RWPE2 (cell line): Measurements from ENCODE around the gene ROBO1.

Source experiments
- ATAC-seq: fragments of 200-7000 bp; cut with Tn5 transposase; 3 replicates; pipeline ENCODE4 v1.9.1; 2021; ENCODE audit warnings: low read depth
- DNase-seq: peaks from one replicate; pipeline ENCODE4 v3.0.0-alpha.2; 2020; ENCODE audit warnings: low spot score
- H3K27ac ChIP-seq: fragments of 450-650 bp; 2 replicates; pipeline ENCODE4 v1.5.1; 2017; ENCODE audit warnings: mild to moderate bottlenecking; ENCODE audit not compliant: poor library complexity, severe bottlenecking
- H3K27me3 ChIP-seq: fragments of 250-450 bp; sonication (Bioruptor Pico); 2 replicates; pipeline ENCODE4 v1.5.1; 2021; ENCODE audit warnings: mild to moderate bottlenecking, moderate library complexity; ENCODE audit not compliant: insufficient read depth, poor library complexity, severe bottlenecking
- H3K36me3 ChIP-seq: fragments of 250-450 bp; sonication (Bioruptor Pico); 2 replicates; pipeline ENCODE4 v1.5.1; 2020; ENCODE audit warnings: low read depth, mild to moderate bottlenecking, moderate library complexity
- H3K4me1 ChIP-seq: fragments of 250-450 bp; sonication (Bioruptor Pico); 2 replicates; pipeline ENCODE4 v1.5.1; 2021; ENCODE audit warnings: mild to moderate bottlenecking, moderate library complexity; ENCODE audit not compliant: insufficient read depth, poor library complexity, severe bottlenecking
- H3K4me3 ChIP-seq: fragments of 250-450 bp; sonication (Bioruptor Pico); 2 replicates; pipeline ENCODE4 v1.5.1; 2021; ENCODE audit warnings: mild to moderate bottlenecking, moderate library complexity; ENCODE audit not compliant: severe bottlenecking
- H3K9me3 ChIP-seq: fragments of 250-450 bp; sonication (Bioruptor Pico); 2 replicates; pipeline ENCODE4 v1.5.1; 2021; ENCODE audit warnings: mild to moderate bottlenecking, moderate library complexity; ENCODE audit not compliant: severe bottlenecking
- TF ChIP-seq, protein P1 (sequence below): fragments of 450-650 bp; IDR thresholded peaks from one replicate; pipeline ENCODE4 v1.5.1; 2017; ENCODE audit warnings: mild to moderate bottlenecking, moderate library complexity; ENCODE audit not compliant: poor library complexity, severe bottlenecking

ROBO1 gene

DNA sequence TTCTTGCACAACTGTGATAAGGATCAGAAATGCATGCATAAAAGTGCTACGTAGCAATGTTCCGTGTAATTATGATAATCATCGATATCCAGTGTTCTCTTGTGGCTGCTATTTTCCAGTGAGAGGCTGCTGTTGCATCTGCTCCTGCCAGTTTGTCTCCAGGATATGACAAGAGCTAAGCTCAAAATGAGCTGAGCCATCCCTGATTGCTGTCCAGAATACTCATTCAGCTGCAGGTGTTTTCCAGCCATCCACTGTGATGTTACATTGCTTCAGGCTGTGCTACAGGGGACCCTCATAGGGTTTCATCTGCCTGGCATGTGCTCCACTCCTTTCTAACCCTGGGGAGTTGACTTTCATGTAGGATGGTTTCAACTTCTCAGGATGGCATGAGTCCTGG lies 976.0 kb downstream of the ROBO1 start:
- Histone ChIP-seq H3K27me3 (no peaks in the 10 kb centered on the region), H3K36me3 (no peaks in the 10 kb centered on the region), H3K4me3 (no peak overlapping the region), H3K9me3 (no peaks in the 10 kb centered on the region), H3K4me1 (peaks cover 9% of the 10 kb centered on the region), H3K27ac (no peak overlapping the region)
- TF ChIP-seq, protein P1, sequence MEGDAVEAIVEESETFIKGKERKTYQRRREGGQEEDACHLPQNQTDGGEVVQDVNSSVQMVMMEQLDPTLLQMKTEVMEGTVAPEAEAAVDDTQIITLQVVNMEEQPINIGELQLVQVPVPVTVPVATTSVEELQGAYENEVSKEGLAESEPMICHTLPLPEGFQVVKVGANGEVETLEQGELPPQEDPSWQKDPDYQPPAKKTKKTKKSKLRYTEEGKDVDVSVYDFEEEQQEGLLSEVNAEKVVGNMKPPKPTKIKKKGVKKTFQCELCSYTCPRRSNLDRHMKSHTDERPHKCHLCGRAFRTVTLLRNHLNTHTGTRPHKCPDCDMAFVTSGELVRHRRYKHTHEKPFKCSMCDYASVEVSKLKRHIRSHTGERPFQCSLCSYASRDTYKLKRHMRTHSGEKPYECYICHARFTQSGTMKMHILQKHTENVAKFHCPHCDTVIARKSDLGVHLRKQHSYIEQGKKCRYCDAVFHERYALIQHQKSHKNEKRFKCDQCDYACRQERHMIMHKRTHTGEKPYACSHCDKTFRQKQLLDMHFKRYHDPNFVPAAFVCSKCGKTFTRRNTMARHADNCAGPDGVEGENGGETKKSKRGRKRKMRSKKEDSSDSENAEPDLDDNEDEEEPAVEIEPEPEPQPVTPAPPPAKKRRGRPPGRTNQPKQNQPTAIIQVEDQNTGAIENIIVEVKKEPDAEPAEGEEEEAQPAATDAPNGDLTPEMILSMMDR, result no peak
- ATAC-seq (no peak), DNase-seq (no peak)

DNA sequence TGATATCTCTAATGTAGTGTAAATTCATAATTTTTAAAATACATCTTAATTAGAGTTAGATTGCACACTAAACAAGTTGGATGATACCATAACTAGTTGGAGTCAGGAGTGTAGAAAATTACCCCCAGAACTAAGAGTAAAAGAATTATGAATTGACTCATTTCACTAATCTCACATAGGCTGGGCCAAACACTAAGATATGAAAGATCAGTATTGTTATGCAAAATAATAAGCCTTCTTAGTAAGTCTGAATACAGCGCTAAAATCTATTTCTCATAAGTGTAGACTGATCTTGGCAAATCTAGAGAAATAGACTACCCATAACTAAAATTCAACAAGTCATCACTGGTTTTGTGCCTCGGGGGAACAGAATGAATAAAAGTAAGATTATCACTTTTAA lies 979.0 kb downstream of the ROBO1 start:
- no peak overlapping the region for H3K27ac ChIP-seq
- H3K36me3 ChIP-seq, result no peaks in the 10 kb centered on the region
- ATAC-seq (no peak), DNase-seq (no peak)
- TF ChIP-seq, protein P1, result no peak
- no peaks in the 10 kb centered on the region for H3K9me3 ChIP-seq
- H3K4me1 ChIP-seq, result peaks cover 9% of the 10 kb centered on the region
- no peaks in the 10 kb centered on the region for H3K27me3 ChIP-seq
- H3K4me3 ChIP-seq, result no peak overlapping the region

DNA sequence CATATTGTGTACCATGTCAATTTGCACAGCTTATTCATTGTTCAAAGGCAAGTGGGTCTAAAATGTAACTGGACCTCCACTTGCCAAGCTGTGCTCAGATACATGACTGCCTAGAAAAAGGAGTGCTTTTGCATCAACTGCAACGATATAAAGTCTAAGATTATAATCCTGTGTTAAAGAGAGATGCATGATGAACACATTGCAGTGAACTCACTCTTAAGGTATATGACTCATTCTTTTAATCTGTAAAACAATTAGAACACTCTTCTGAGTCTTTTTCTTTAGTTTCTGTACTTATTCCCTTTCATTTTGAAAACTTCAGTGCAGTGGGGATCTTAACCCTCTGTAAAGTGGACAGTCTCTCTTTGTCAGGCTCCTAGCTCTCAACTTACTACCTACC lies 982.8 kb downstream of the ROBO1 start:
- DNase-seq (no peak), ATAC-seq (peak; percentile 42; the same call in 1 of the 3 replicates)
- H3K9me3 ChIP-seq, result no peaks in the 10 kb centered on the region
- TF ChIP-seq, protein P1, result no peak
- no peak overlapping the region for H3K4me3 ChIP-seq
- no peaks in the 10 kb centered on the region for H3K27me3 ChIP-seq
- H3K27ac ChIP-seq, result no peak overlapping the region
- peaks cover 9% of the 10 kb centered on the region for H3K4me1 ChIP-seq
- H3K36me3 ChIP-seq, result no peaks in the 10 kb centered on the region

DNA sequence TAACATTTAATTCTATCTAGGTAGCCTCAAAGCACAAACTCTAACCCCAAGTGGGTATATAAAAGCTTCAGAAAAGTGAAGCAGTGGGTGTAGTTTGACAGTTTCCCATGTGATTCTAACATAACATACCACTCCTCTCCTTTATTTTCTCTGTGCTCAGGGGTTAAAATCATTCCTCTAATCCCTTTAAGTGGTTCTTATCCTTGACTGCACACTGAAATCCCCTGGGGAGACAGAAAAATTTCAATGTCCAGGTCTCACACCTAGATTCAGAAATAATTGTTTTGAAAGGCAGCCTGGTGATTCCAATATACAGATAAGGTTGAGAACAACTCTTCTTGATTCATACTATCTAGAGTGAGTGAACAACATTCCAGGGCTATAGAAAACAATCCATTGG lies 986.4 kb downstream of the ROBO1 start:
- H3K9me3 ChIP-seq, result no peaks in the 10 kb centered on the region
- H3K4me1 ChIP-seq, result peaks cover 9% of the 10 kb centered on the region
- TF ChIP-seq, protein P1, result no peak
- H3K4me3 ChIP-seq, result no peak overlapping the region
- H3K27ac ChIP-seq, result no peak overlapping the region
- no peaks in the 10 kb centered on the region for H3K27me3 ChIP-seq
- H3K36me3 ChIP-seq, result no peaks in the 10 kb centered on the region
- no peak for DNase-seq
- ATAC-seq, result no peak

DNA sequence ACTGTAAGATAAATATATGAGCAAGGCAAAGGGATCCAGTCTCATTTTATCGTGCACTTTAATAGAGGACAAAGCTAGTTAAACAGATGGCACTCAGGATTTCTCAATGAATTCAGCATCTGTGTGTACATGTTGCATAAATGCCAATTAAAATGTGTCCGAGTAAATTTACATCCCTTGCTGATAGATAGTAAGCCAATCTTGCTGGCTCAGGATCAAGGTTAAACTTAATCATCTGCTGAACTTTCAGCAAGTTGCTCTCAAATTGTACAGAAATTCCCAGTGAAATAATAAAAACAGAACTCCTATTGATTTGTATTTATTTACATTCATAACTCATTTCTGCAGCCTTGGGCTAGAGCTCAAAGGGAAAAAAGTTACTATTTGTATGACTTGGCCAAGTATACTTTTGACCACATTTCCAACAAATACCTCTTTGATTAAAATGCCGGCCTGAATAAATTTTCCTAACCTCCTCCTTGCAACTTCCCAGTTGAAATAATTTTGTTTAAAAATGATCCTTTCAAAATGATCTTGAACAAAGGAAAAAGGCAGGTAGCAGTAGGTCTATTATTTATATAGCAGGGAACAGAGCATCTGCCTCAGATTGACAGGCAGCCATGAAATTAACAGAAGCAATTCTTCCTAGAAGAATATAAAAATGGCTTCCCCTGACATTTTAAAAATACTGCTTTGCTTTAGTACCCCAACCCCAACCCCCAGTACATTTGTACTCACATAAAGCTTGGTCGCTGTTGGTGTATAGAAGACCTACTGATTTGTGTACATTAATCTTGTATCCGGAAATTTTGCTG lies 1001.9 kb downstream of the ROBO1 start:
- Histone ChIP-seq H3K27ac (no peak overlapping the region), H3K4me3 (no peak overlapping the region), H3K9me3 (no peaks in the 10 kb centered on the region), H3K4me1 (no peaks in the 10 kb centered on the region), H3K36me3 (no peaks in the 10 kb centered on the region), H3K27me3 (no peaks in the 10 kb centered on the region)
- ATAC-seq (no peak), DNase-seq (no peak)
- TF ChIP-seq, protein P1, result no peak
